ENCODE results near the gene CABP2. TPM values are rescaled to one million over a fixed set of nuclear protein-coding genes. Genes with fewer than 3 reads are reported as not detected.

The CABP2 gene
- total RNA-seq, 2 experiments from 2014 or later: not detected

DNA sequence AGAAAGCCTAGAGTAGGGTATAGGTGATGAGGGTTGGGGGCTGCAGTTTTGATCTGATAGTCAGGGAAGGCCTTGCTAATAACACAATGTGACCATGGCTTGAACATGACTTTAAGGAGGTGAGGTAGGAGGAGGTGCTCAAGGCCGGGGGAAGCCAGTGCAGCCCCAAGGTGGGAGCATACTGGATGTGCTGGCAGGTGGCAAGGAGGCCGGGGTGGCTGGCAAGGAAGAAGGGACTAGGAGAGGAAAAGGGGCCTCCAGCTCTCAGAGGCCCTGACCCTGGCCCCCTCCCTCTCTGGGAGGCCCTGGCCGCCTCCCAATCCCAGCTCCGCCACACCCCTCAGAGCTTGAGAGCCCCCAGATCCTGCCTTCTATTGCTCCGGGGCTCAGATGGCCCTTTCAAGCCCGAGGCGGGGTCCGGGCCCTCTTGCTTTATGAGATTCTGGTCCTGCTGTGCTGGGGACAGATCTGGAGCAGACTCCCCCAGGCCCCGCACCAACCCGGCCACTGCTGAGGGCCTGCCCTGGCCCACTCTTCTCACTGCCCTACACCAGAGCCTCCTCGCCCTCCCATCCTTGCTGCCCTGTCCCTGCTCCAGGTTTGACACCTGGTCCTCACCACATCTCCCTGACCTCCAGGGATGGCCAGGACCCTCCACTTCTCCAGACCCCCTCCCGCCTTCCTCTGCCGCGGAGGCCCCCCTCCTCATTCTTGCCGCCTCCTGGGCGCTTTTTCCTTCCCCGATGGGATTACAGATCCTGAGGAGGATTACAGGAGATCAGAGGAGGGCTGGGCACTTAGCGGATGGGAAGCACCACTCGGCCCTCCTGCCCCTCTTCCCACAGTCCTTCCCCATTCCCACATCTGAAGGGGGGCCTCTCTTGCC lies 19.9 kb downstream of the CABP2 start:
- CTCF ChIA-PET: interaction anchor here (1.2 to 1.3 kb wide), 2 partner anchors 19 to 27 kb away, joined by 3 read pairs; no protein-coding TSS in a partner anchor

DNA sequence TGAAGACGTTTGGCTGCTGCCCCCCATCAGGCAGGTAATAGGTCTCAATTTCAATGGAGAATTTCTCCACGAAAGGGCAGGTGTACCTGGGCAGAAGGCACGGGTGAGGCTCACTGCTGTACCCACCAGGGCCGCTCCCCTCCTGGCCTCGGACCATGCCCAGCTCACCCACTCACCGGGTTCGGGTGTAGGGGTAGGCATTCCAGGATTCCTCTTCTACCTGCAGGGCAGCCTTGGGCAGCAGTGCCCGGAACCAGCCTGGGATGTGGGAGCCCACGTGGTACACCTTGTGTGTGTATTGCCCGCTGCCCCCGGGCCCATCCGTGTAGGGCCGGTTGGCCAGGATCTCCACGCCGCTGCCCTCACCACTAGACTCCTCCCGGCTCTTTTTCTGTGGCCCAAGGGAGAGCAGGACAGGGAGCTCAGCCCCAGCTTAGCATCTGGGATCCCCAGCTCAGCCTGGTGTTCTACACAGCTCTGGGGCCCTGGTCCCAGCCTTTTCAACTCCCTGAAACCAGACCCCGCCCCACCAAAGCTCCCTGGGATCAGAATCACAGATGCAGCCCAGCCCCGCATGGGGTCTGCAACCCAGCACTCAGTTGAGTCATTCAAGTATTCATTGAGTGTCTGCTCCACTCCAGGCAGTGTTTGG lies 20.8 kb downstream of the CABP2 start:
- Mint-ChIP-seq H3K36me3 (ENCODE audit: low read depth) (peaks cover 40% of the 10 kb centered on the region), H3K4me1 (peaks cover 47% of the 10 kb centered on the region), H3K27me3 (no peaks in the 10 kb centered on the region), H3K27ac (peak overlapping the region; percentile 44), H3K9me3 (no peaks in the 10 kb centered on the region), H3K4me3 (peak overlapping the region; percentile 72)
- ChIA-PET CTCF (interaction anchor here (1.2 to 2.5 kb wide), 3 partner anchors 18 to 101 kb away, joined by 3 to 13 read pairs (median 3); partner anchors contain the start of gene PPP1CA), POLR2A (no interaction called here)
- DNase-seq: no peak

More for the DNA sequence above, 19.9 kb downstream of the CABP2 start:
- POLR2A ChIA-PET: no interaction called here
- peak overlapping the region; percentile 44 for H3K27ac Mint-ChIP-seq
- no peaks in the 10 kb centered on the region for H3K9me3 Mint-ChIP-seq
- H3K4me3 Mint-ChIP-seq: peak overlapping the region; percentile 72
- H3K27me3 Mint-ChIP-seq: no peaks in the 10 kb centered on the region
- peaks cover 47% of the 10 kb centered on the region for H3K4me1 Mint-ChIP-seq
- H3K36me3 Mint-ChIP-seq (ENCODE audit: low read depth): peaks cover 38% of the 10 kb centered on the region
- DNase-seq: no peak

DNA sequence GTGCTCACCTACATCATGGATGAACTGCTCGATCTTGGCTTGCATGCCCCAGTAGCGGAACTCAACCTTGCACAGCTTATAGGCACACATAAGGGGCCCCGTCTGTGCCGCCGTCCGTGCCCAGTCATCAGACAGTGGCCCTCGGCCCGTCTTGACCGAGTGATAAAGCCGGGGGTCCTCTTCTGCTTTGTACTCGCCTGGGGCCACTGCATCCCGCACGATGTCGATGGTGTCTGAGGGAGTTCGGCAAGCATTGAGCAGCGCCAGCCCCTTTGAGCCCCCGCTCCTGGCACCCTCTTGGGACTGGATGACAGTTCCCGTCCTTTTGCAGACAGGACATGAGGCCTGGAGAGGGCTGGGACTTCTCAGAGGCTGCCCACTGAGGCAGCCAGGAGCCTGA lies 21.4 kb downstream of the CABP2 start:
- H3K27ac Mint-ChIP-seq: no peak overlapping the region
- ChIA-PET CTCF (interaction anchor here (2.5 kb wide), 1 partner anchor 100 kb away, joined by 13 read pairs; the partner anchor contains the start of gene PPP1CA), POLR2A (no interaction called here)
- H3K36me3 Mint-ChIP-seq (ENCODE audit: low read depth): peaks cover 38% of the 10 kb centered on the region
- DNase-seq: no peak
- H3K4me3 Mint-ChIP-seq: no peak overlapping the region
- H3K9me3 Mint-ChIP-seq: no peaks in the 10 kb centered on the region
- no peaks in the 10 kb centered on the region for H3K27me3 Mint-ChIP-seq
- peaks cover 42% of the 10 kb centered on the region for H3K4me1 Mint-ChIP-seq

DNA sequence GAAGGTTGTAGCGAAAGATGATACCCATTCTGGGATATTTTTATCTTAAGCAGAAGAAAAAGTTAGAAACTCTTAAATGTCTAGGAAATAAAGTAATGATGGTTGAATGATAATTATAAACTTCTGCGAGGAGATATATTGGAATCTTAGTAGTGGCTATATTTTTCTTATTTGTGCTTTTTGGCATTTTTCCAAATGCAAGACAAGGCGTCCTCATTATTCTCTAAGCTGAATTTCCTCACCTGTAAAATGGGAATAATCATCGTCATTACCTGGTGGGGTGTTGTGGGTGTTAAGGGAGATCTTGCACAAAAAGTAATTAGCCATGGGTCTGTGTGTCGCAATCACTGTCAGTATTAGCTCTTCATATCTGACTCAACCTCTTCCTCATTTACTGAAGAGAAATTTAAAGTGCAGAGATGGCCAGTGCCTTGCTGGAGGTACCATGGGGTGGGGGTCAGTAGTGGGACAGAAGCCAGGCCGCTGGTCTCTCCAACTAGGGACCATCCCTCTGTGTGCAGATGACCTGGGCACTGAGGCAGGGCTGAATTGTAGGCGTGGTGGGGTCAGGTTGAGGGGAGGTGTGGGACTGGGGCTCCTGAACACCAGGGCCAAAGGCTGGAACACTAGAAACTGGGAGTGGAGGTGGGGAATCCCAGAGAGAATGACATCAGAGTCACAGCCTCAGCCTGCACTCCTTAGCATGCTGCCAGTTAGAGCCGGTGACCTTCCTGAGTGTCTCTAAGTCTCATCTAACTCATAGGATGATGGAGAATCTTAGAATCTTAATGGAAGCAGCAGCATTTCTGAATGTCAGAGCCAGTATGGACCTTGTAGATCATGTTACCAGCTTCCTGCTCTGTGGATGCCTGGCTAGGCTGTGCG lies 22.2 kb downstream of the CABP2 start:
- H3K36me3 Mint-ChIP-seq (ENCODE audit: low read depth): peaks cover 33% of the 10 kb centered on the region
- ChIA-PET POLR2A (no interaction called here), CTCF (interaction anchor here (2.5 kb wide), 1 partner anchor 99 kb away, joined by 13 read pairs; the partner anchor contains the start of gene PPP1CA)
- no peak overlapping the region for H3K4me3 Mint-ChIP-seq
- no peak overlapping the region for H3K27ac Mint-ChIP-seq
- no peaks in the 10 kb centered on the region for H3K27me3 Mint-ChIP-seq
- no peak for DNase-seq
- no peaks in the 10 kb centered on the region for H3K9me3 Mint-ChIP-seq
- peaks cover 34% of the 10 kb centered on the region for H3K4me1 Mint-ChIP-seq

DNA sequence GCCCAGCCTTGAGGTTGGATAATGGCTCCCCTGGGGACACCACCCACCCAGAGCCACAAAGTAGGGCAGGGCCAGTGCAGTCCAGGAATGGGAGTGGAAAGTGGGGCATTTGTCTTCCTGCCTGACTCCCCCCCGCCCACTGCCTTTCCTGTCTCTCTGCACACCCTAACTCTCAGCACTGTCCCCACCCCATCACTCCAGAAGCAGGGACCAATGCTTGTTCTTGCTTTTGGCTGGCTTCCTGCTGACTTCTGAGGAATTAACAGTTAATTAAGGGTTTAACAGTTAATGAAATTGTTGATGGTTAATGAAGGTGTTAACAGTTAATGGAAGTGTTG lies 22.8 kb downstream of the CABP2 start:
- peaks cover 38% of the 10 kb centered on the region for H3K36me3 Mint-ChIP-seq (ENCODE audit: low read depth)
- H3K9me3 Mint-ChIP-seq: no peaks in the 10 kb centered on the region
- no peaks in the 10 kb centered on the region for H3K27me3 Mint-ChIP-seq
- ChIA-PET CTCF (interaction anchor here (2.5 kb wide), 1 partner anchor 99 kb away, joined by 13 read pairs; the partner anchor contains the start of gene PPP1CA), POLR2A (no interaction called here)
- peaks cover 28% of the 10 kb centered on the region for H3K4me1 Mint-ChIP-seq
- no peak overlapping the region for H3K27ac Mint-ChIP-seq
- no peak overlapping the region for H3K4me3 Mint-ChIP-seq
- no peak for DNase-seq

DNA sequence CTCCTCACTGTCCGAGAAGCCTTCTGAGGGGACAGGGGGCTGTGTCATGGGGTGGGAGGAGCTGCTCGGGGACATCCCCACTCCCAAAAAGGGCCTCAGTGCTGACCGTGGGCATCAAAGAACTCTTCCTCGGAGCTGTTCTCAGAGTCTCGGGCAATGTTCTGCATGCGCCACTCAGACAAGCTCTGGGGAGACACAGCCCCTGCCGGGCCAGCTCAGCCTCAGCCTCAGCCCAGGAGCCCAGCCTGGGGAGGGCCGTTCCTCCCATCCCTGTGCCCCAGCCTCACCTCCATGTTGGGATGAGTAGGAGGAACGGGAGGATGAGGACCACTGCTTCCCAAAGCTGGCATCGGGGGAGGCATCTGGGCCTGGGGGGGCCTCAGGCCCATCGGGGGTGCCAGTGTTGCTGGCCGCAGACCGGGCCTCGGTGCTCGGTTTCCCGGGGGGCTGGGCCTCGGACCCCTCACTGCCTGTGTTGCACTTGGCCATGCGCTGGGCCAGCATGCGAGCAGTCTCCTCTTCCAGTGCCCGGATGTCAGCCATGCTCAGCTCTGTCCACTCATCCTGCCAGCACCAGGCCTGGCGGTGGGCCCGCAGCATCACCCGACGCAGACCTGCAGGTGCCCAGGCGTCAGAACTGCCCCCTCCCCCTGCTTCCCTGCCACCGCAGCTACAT lies 23.3 kb downstream of the CABP2 start:
- DNase-seq: no peak
- Mint-ChIP-seq H3K4me1 (peaks cover 27% of the 10 kb centered on the region), H3K36me3 (ENCODE audit: low read depth) (peaks cover 38% of the 10 kb centered on the region), H3K27ac (no peak overlapping the region), H3K27me3 (no peaks in the 10 kb centered on the region), H3K4me3 (no peak overlapping the region), H3K9me3 (no peaks in the 10 kb centered on the region)
- CTCF ChIA-PET: interaction anchor here (2.5 kb wide), 1 partner anchor 98 kb away, joined by 13 read pairs; the partner anchor contains the start of gene PPP1CA
- POLR2A ChIA-PET: no interaction called here

DNA sequence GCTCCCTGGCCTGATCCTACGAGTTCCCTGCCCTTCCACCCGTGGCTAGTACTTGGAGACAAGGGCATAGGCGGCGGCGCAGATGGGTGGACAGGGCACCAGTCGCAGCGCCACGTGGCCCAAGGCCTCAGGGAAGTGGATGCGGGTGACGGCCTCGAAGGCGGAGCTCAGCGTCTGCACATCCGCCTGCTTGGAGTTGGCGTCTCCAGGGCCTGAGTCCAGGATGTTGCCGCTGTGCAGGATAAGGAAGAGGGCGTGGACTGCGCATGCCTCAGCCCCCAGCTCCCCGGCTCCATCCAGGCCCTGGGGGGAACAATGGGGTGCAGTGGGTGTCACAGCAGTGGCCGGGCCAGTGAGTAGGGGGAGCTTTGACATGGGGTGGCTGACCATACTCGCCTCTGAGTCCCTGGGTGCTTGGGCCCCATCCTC lies 24.7 kb downstream of the CABP2 start:
- DNase-seq: no peak
- no peaks in the 10 kb centered on the region for H3K9me3 Mint-ChIP-seq
- CTCF ChIA-PET: interaction anchor here (0.6 to 0.9 kb wide), 2 partner anchors 9 to 116 kb away, joined by 3 read pairs; no protein-coding TSS in a partner anchor
- POLR2A ChIA-PET: no interaction called here
- no peaks in the 10 kb centered on the region for H3K27me3 Mint-ChIP-seq
- H3K36me3 Mint-ChIP-seq (ENCODE audit: low read depth): peaks cover 38% of the 10 kb centered on the region
- H3K27ac Mint-ChIP-seq: no peak overlapping the region
- H3K4me1 Mint-ChIP-seq: peaks cover 21% of the 10 kb centered on the region
- H3K4me3 Mint-ChIP-seq: no peak overlapping the region

DNA sequence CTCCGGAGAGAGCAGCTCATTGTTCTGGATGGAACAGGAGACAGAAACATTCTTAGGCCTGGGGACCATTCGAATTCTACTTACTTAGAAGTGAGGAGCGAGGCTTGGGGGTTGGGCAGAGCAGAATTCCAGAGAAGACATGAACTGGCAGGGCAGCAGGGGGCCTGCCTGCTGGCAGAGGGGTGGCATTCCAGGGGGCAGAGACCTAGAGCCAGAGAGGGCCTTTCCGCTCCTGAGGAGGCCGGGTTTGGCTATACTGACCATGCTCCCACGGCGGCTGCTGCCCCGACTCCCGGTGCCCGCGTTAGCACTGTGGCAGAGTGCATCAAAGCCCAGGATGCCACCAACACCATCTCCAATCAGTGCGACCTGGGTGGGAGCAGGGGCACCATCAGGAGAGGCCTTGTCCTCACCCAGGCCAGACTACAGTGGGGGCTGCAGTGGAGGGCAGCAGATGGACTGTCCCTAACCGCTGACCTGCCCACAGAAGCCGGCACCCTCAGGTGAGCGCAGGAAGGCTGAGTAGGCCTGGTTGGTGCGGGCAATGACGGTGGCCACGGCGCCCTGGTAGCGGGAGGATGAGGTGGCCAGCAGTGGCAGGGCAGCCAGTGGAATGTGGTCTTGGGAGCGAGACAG lies 25.5 kb downstream of the CABP2 start:
- Mint-ChIP-seq H3K9me3 (no peaks in the 10 kb centered on the region), H3K4me3 (no peak overlapping the region), H3K27me3 (no peaks in the 10 kb centered on the region), H3K4me1 (peaks cover 15% of the 10 kb centered on the region), H3K36me3 (ENCODE audit: low read depth) (peaks cover 38% of the 10 kb centered on the region), H3K27ac (no peak overlapping the region)
- ChIA-PET CTCF (no interaction called here), POLR2A (no interaction called here)
- DNase-seq: no peak

DNA sequence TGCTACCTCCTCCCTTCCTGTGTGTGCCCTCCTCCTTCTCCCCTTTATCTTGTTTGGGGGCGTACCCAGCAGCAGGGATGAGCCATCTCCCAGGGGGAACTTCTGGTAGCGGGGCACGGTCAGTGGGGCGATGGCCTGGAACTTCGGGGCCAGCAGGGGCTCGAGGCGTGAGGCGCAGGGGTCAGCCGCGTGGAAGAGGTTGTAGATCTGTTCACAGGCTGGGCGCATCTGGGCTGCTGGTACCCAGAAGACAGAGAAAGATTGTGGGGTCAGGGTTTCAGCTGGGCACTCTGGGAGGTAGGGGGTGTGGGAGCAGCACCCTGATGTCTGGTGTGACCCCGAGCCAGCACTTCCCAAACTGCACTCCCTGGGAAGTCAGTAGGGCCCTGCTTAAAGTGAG lies 27.1 kb downstream of the CABP2 start:
- H3K9me3 Mint-ChIP-seq: no peaks in the 10 kb centered on the region
- H3K36me3 Mint-ChIP-seq (ENCODE audit: low read depth): peaks cover 31% of the 10 kb centered on the region
- CTCF ChIA-PET: interaction anchor here (1.7 kb wide), 1 partner anchor 9 kb away, joined by 4 read pairs; the partner anchor contains the start of gene PITPNM1
- H3K4me3 Mint-ChIP-seq: no peak overlapping the region
- no peak for DNase-seq
- peaks cover 9% of the 10 kb centered on the region for H3K4me1 Mint-ChIP-seq
- no peak overlapping the region for H3K27ac Mint-ChIP-seq
- H3K27me3 Mint-ChIP-seq: no peaks in the 10 kb centered on the region
- POLR2A ChIA-PET: no interaction called here

DNA sequence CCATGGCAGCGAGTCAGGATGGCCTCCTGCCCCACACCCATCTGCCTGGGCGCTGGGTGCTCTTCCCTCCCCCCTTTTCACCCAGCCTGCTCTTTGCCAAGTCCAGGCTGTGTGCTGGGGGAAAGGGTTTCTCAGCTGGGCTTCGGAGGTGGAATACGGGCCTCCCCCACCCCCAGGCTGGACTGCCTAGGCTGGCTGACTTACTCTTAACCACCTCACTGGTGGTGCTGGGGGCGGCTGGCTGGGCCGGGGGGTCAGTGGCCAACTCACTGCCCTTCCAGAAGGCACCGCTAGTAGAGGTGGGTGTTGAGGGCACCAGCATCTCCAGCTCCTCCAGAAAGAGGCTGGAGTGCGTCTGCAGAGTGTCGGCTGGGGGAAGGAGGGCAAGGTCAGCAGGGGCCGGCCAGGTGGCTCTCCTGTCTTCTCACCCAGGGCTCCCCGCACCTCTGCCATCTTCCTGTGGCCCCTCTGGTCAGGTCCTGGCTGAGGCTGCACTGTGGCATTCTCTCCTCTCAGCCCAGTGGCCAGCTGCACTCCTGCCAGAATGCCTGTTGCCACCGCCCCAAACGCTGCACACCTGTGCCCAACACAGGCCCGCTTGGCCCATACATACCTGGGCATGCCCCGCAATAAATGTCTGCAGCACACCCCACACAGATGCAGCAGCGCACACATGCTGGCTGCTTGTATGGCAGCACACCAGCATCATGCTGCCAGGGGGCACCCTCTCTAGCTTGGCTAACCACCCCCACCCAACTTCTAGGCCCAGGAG lies 27.8 kb downstream of the CABP2 start:
- Mint-ChIP-seq H3K27ac (no peak overlapping the region), H3K4me3 (no peak overlapping the region), H3K4me1 (peaks cover 3% of the 10 kb centered on the region), H3K9me3 (no peaks in the 10 kb centered on the region), H3K27me3 (no peaks in the 10 kb centered on the region), H3K36me3 (ENCODE audit: low read depth) (peaks cover 28% of the 10 kb centered on the region)
- POLR2A ChIA-PET: no interaction called here
- CTCF ChIA-PET: interaction anchor here (1.7 kb wide), 1 partner anchor 10 kb away, joined by 4 read pairs; the partner anchor contains the start of gene PITPNM1
- no peak for DNase-seq

All from activated CD4-positive, alpha-beta T cell treated with anti-CD3 and anti-CD28 coated beads, Interleukin-2, amount 10 ng/mL, durations not matched to agents 7 days and 5 days (primary cell).